DND-41 (cell line): ENCODE results near the gene NGB.

ENCODE experiments used
- EZH2 ChIP-seq: IDR thresholded peaks from 3 replicates; pipeline ENCODE4 v1.6.1; 2012; ENCODE audit warnings: borderline replicate concordance, low read depth, mild to moderate bottlenecking, moderate library complexity, low read length, inconsistent platforms; ENCODE audit not compliant: severe bottlenecking
- TF ChIP-seq, protein P1 (sequence below): IDR thresholded peaks from 2 replicates; pipeline ENCODE4 v1.5.1; 2012; ENCODE audit warnings: borderline replicate concordance, low read length, moderate library complexity, mild to moderate bottlenecking; ENCODE audit not compliant: poor library complexity, severe bottlenecking; ENCODE audit errors: extremely low read depth

DNA sequence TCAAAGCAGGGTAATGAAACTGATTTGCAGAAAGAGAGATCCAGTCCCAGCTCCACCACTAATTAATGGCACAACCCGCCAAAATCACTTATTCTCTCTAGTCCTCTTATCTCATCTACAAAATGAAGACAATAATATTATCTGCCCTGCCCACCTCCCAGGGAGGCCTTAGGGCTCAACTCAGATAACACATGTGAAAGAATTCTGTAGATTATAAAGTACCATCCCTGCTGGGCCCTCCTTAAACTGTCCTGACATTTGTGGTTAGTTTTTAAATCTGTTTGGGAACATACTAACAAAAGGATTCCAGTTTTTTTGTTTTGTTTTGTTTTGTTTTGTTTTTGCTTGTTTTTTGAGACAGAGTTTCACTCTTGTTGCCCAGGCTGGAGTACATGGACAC lies 42.4 kb upstream of the NGB start:
- no peak for TF ChIP-seq EZH2
- TF ChIP-seq, protein P1, sequence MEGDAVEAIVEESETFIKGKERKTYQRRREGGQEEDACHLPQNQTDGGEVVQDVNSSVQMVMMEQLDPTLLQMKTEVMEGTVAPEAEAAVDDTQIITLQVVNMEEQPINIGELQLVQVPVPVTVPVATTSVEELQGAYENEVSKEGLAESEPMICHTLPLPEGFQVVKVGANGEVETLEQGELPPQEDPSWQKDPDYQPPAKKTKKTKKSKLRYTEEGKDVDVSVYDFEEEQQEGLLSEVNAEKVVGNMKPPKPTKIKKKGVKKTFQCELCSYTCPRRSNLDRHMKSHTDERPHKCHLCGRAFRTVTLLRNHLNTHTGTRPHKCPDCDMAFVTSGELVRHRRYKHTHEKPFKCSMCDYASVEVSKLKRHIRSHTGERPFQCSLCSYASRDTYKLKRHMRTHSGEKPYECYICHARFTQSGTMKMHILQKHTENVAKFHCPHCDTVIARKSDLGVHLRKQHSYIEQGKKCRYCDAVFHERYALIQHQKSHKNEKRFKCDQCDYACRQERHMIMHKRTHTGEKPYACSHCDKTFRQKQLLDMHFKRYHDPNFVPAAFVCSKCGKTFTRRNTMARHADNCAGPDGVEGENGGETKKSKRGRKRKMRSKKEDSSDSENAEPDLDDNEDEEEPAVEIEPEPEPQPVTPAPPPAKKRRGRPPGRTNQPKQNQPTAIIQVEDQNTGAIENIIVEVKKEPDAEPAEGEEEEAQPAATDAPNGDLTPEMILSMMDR = no peak
